G401 (cell line): ENCODE measurements around the gene CREBRF. TPM values are rescaled to one million over a fixed set of nuclear protein-coding genes. Genes with fewer than 3 reads are reported as not detected.
"Not testable (repeated sequence)": the region's sequence is repeated elsewhere in the genome, so short reads cannot be mapped to it uniquely, and the experiment has no call there.

Experiments
- DNase-seq: peaks from one replicate; pipeline ENCODE4 v3.0.0-alpha.2; 2015; ENCODE audit warnings: low spot score
- in situ Hi-C: cut with HindIII; loops from 2 replicates; pipeline ENCODE4 v1.10.0; 2016; ENCODE audit warnings: low sequenced_read_pairs, mixed read lengths
- total RNA-seq: library from RNA; depleted of rRNA; stranded (reverse); fragments of >200 nt; shearing (Covaris generic); gene quantifications from 2 replicates; pipeline ENCODE4 v1.2.3, GENCODE V29; 2014

The CREBRF gene
- total RNA-seq, 1 experiment from 2014 or later: 5.1 TPM

- no peak for DNase-seq
- in situ Hi-C loops: no loop called here
Measured at GRCh38 chr5:173069671-173070070, 13.5 kb downstream of the CREBRF start.

GRCh38 chr5:173075137-173075843 is 19.1 kb downstream of the CREBRF start:
- in situ Hi-C loops: no loop called here
- DNase-seq: no peak

- DNase-seq: no peak
- in situ Hi-C loops: no loop called here
Measured at GRCh38 chr5:173075970-173076369, 19.8 kb downstream of the CREBRF start.

- in situ Hi-C loops, DNase-seq: not testable (repeated sequence)
Measured at GRCh38 chr5:173076471-173076870, 20.3 kb downstream of the CREBRF start.

- in situ Hi-C loops: no loop called here
- DNase-seq: no peak
Measured at GRCh38 chr5:173078878-173079277, 22.7 kb downstream of the CREBRF start.

GRCh38 chr5:173089581-173089980 is 33.4 kb downstream of the CREBRF start:
- no peak for DNase-seq
- in situ Hi-C loops: no loop called here

- no peak for DNase-seq
- in situ Hi-C loops: no loop called here
Measured at GRCh38 chr5:173090639-173091038, 34.5 kb downstream of the CREBRF start.

- in situ Hi-C loops: no loop called here
Measured at GRCh38 chr5:173091981-173092380, 35.8 kb downstream of the CREBRF start.

GRCh38 chr5:173093606-173094005 is 37.5 kb downstream of the CREBRF start:
- in situ Hi-C loops: no loop called here
- no peak for DNase-seq

More at GRCh38 chr5:173091981-173092380, 35.8 kb downstream of the CREBRF start:
- no peak for DNase-seq

GRCh38 chr5:173094012-173094661 is 38.0 kb downstream of the CREBRF start:
- in situ Hi-C loops: no loop called here
- DNase-seq: peak; percentile 49

- no peak for DNase-seq
- in situ Hi-C loops: no loop called here
Measured at GRCh38 chr5:173098787-173099186, 42.6 kb downstream of the CREBRF start.

- in situ Hi-C loops: no loop called here
- no peak for DNase-seq
Measured at GRCh38 chr5:173099461-173099860, 43.3 kb downstream of the CREBRF start.

- no peak for DNase-seq
- in situ Hi-C loops: no loop called here
Measured at GRCh38 chr5:173101245-173101644, 45.1 kb downstream of the CREBRF start.

- in situ Hi-C loops: no loop called here
Measured at GRCh38 chr5:173103411-173103810, 47.3 kb downstream of the CREBRF start.

GRCh38 chr5:173108914-173109313 is 52.8 kb downstream of the CREBRF start:
- DNase-seq: no peak
- in situ Hi-C loops: no loop called here

More at GRCh38 chr5:173103411-173103810, 47.3 kb downstream of the CREBRF start:
- DNase-seq: no peak

GRCh38 chr5:173114536-173114935 is 58.4 kb downstream of the CREBRF start:
- in situ Hi-C loops: no loop called here
- no peak for DNase-seq

- no peak for DNase-seq
- in situ Hi-C loops: no loop called here
Measured at GRCh38 chr5:173119719-173120118, 63.6 kb downstream of the CREBRF start.

- no peak for DNase-seq
- in situ Hi-C loops: no loop called here
Measured at GRCh38 chr5:173123416-173123815, 67.3 kb downstream of the CREBRF start.

- DNase-seq, in situ Hi-C loops: not testable (repeated sequence)
Measured at GRCh38 chr5:173132166-173132565, 76.0 kb downstream of the CREBRF start.

- in situ Hi-C loops: no loop called here
- DNase-seq: no peak
Measured at GRCh38 chr5:173138707-173139106, 82.6 kb downstream of the CREBRF start.

- no peak for DNase-seq
- in situ Hi-C loops: no loop called here
Measured at GRCh38 chr5:173139631-173140030, 83.5 kb downstream of the CREBRF start.
